ENCODE data around the gene UCK1. TPM values are rescaled to one million over a fixed set of nuclear protein-coding genes. Genes with fewer than 3 reads are reported as not detected.
"Not testable (repeated sequence)": the region's sequence is repeated elsewhere in the genome, so short reads cannot be mapped to it uniquely, and the experiment has no call there.

The UCK1 gene
- total RNA-seq, 2 donors from 2014 or later = 21.2 to 37.8 TPM

GRCh38 chr9:131554843-131555351 lies 23.8 kb upstream of the UCK1 start:
- TF ChIP-seq CTCF (IDR thresholded peaks at IDR 0.05) = no peak
- Histone ChIP-seq H3K4me1 (no peaks in the 10 kb centered on the region), H3K27me3 (peaks cover 0 to 5% of the 10 kb centered on the region in 2 donors), H3K9me3 (peaks cover 0 to 3% of the 10 kb centered on the region in 2 donors), H3K4me3 (no peak overlapping the region), H3K27ac (no peak overlapping the region), H3K36me3 (no peaks in the 10 kb centered on the region)
- DNase-seq (ENCODE audit: low spot score) = no peak

- no peak overlapping the region for H3K27ac ChIP-seq
- DNase-seq (ENCODE audit: low spot score) = no peak
- H3K4me3 ChIP-seq = no peak overlapping the region
- H3K4me1 ChIP-seq = no peaks in the 10 kb centered on the region
- H3K9me3 ChIP-seq = peaks cover 0 to 3% of the 10 kb centered on the region in 2 donors
- H3K27me3 ChIP-seq = peaks cover 0 to 5% of the 10 kb centered on the region in 2 donors
- H3K36me3 ChIP-seq = no peaks in the 10 kb centered on the region
- TF ChIP-seq CTCF (IDR thresholded peaks at IDR 0.05) = no peak
Measured at GRCh38 chr9:131554087-131554842, 23.2 kb upstream of the UCK1 start.

- no peak for TF ChIP-seq CTCF (IDR thresholded peaks at IDR 0.05)
- Histone ChIP-seq H3K27ac (no peak overlapping the region), H3K9me3 (peaks cover 0 to 3% of the 10 kb centered on the region in 2 donors), H3K36me3 (no peaks in the 10 kb centered on the region), H3K4me3 (no peak overlapping the region), H3K4me1 (peaks cover 0 to 2% of the 10 kb centered on the region in 2 donors), H3K27me3 (peaks cover 0 to 5% of the 10 kb centered on the region in 2 donors)
- no peak for DNase-seq (ENCODE audit: low spot score)
Measured at GRCh38 chr9:131552030-131552429, 21.0 kb upstream of the UCK1 start.

GRCh38 chr9:131550465-131550864 lies 19.4 kb upstream of the UCK1 start:
- H3K4me3 ChIP-seq; H3K9me3 ChIP-seq; DNase-seq (ENCODE audit: low spot score); H3K36me3 ChIP-seq; H3K27ac ChIP-seq: not testable (repeated sequence)
- peaks cover 0 to 18% of the 10 kb centered on the region in 2 donors for H3K4me1 ChIP-seq
- H3K27me3 ChIP-seq = peaks cover 6 to 14% of the 10 kb centered on the region in 2 donors

- H3K27ac ChIP-seq; H3K9me3 ChIP-seq; H3K4me3 ChIP-seq; DNase-seq (ENCODE audit: low spot score); H3K36me3 ChIP-seq: not testable (repeated sequence)
- Histone ChIP-seq H3K27me3 (peaks cover 6 to 20% of the 10 kb centered on the region in 2 donors), H3K4me1 (peaks cover 0 to 22% of the 10 kb centered on the region in 2 donors)
Measured at GRCh38 chr9:131549186-131549585, 18.1 kb upstream of the UCK1 start.

GRCh38 chr9:131546336-131547084 lies 15.4 kb upstream of the UCK1 start:
- H3K9me3 ChIP-seq = peaks cover 4 to 26% of the 10 kb centered on the region in 2 donors
- H3K4me1 ChIP-seq = peaks cover 0 to 22% of the 10 kb centered on the region in 2 donors
- no peak for DNase-seq (ENCODE audit: low spot score)
- peaks cover 6 to 20% of the 10 kb centered on the region in 2 donors for H3K27me3 ChIP-seq
- TF ChIP-seq CTCF (IDR thresholded peaks at IDR 0.05) = no peak
- H3K36me3 ChIP-seq = no peaks in the 10 kb centered on the region
- H3K4me3 ChIP-seq = peak overlapping the region in 1 of 2 donors; percentile 21
- H3K27ac ChIP-seq = no peak overlapping the region

Measured in right atrium auricular region (tissue), 2 donors.